ENCODE results near the gene RERG. TPM values are rescaled to one million over a fixed set of nuclear protein-coding genes. Genes with fewer than 3 reads are reported as not detected.

RERG gene
- total RNA-seq, 1 donor from 2014 or later = 24.2 TPM

GRCh38 chr12:15152868-15153267, 68.3 kb downstream of the RERG start:
- Mint-ChIP-seq H3K27ac (no peak overlapping the region), H3K4me1 (ENCODE audit: unreplicated experiment) (peaks cover 5% of the 10 kb centered on the region), H3K27me3 (peaks cover 2% of the 10 kb centered on the region), H3K36me3 (peaks cover 8% of the 10 kb centered on the region), H3K9me3 (no peaks in the 10 kb centered on the region), H3K4me3 (no peak overlapping the region)
- DNase-seq (ENCODE audit: extremely low spot score, unreplicated experiment) = no peak
- TF ChIP-seq, protein P1, sequence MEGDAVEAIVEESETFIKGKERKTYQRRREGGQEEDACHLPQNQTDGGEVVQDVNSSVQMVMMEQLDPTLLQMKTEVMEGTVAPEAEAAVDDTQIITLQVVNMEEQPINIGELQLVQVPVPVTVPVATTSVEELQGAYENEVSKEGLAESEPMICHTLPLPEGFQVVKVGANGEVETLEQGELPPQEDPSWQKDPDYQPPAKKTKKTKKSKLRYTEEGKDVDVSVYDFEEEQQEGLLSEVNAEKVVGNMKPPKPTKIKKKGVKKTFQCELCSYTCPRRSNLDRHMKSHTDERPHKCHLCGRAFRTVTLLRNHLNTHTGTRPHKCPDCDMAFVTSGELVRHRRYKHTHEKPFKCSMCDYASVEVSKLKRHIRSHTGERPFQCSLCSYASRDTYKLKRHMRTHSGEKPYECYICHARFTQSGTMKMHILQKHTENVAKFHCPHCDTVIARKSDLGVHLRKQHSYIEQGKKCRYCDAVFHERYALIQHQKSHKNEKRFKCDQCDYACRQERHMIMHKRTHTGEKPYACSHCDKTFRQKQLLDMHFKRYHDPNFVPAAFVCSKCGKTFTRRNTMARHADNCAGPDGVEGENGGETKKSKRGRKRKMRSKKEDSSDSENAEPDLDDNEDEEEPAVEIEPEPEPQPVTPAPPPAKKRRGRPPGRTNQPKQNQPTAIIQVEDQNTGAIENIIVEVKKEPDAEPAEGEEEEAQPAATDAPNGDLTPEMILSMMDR (conservative IDR thresholded peaks at IDR 0.05) = no peak

GRCh38 chr12:15152456-15152855, 68.8 kb downstream of the RERG start:
- no peak overlapping the region for H3K4me3 Mint-ChIP-seq
- peaks cover 8% of the 10 kb centered on the region for H3K36me3 Mint-ChIP-seq
- TF ChIP-seq, protein P1 (conservative IDR thresholded peaks at IDR 0.05) = peak; percentile 52
- no peaks in the 10 kb centered on the region for H3K9me3 Mint-ChIP-seq
- no peak overlapping the region for H3K27ac Mint-ChIP-seq
- peaks cover 5% of the 10 kb centered on the region for H3K4me1 Mint-ChIP-seq (ENCODE audit: unreplicated experiment)
- DNase-seq (ENCODE audit: extremely low spot score, unreplicated experiment) = no peak
- peaks cover 2% of the 10 kb centered on the region for H3K27me3 Mint-ChIP-seq

- no peak for DNase-seq (ENCODE audit: extremely low spot score, unreplicated experiment)
- Mint-ChIP-seq H3K4me3 (peak overlapping the region; percentile 6), H3K27me3 (peaks cover 2% of the 10 kb centered on the region), H3K27ac (peak overlapping the region; percentile 18), H3K4me1 (ENCODE audit: unreplicated experiment) (peaks cover 5% of the 10 kb centered on the region), H3K9me3 (no peaks in the 10 kb centered on the region), H3K36me3 (peaks cover 5% of the 10 kb centered on the region)
- TF ChIP-seq, protein P1 (conservative IDR thresholded peaks at IDR 0.05) = peak; percentile 77
These were observed 69.8 kb downstream of the RERG start for GRCh38 chr12:15151161-15152091.

DNA sequence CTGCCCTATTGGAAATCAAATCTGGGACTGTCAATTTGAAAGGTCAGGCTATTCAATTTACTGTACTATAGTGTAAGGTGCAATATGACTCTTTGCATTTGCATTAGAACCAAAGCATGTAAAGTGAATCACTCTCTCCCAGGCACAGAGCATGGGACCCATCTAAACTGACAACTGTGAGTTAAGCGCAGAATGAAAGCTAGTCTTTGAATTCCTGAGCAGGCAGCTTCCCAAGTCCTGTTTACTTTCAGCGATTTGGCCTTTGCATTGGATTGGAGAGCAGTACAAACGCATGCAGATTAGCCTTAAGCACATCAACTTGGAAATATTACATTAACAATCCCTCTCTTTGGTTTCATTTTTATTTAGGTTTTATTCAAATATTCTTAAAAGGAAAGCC, 74.6 kb downstream of the RERG start:
- H3K9me3 Mint-ChIP-seq = no peaks in the 10 kb centered on the region
- H3K27me3 Mint-ChIP-seq = peaks cover 5% of the 10 kb centered on the region
- TF ChIP-seq, protein P1 (conservative IDR thresholded peaks at IDR 0.05) = no peak
- peaks cover 19% of the 10 kb centered on the region for H3K36me3 Mint-ChIP-seq
- no peak overlapping the region for H3K27ac Mint-ChIP-seq
- no peak for DNase-seq (ENCODE audit: extremely low spot score, unreplicated experiment)
- no peaks in the 10 kb centered on the region for H3K4me1 Mint-ChIP-seq (ENCODE audit: unreplicated experiment)
- H3K4me3 Mint-ChIP-seq = no peak overlapping the region

DNA sequence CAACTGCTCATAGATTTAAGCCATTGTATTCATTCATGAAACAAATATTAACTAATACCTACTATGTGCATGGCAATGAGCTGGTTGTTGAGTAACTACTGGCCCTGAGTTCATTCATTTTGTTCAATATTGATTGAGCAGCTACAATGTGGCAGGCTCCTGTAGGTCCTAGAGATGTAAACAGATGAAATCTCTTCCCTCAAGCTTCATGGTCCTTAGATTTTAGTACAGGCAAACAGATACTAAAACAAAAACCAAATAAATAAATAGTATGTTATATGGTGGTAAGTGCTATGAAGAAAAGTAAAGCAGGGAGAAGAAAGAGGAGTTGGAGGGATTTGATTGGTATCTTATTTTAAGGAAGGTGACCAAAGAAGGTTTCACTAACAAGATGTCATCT, 77.8 kb downstream of the RERG start:
- TF ChIP-seq, protein P1 (conservative IDR thresholded peaks at IDR 0.05) = no peak
- H3K9me3 Mint-ChIP-seq = no peaks in the 10 kb centered on the region
- H3K27me3 Mint-ChIP-seq = peaks cover 9% of the 10 kb centered on the region
- no peak overlapping the region for H3K4me3 Mint-ChIP-seq
- no peaks in the 10 kb centered on the region for H3K4me1 Mint-ChIP-seq (ENCODE audit: unreplicated experiment)
- DNase-seq (ENCODE audit: extremely low spot score, unreplicated experiment) = no peak
- H3K36me3 Mint-ChIP-seq = peaks cover 30% of the 10 kb centered on the region
- H3K27ac Mint-ChIP-seq = no peak overlapping the region
